ENCODE measurements around the gene ATF3. TPM values are rescaled to one million over a fixed set of nuclear protein-coding genes. Genes with fewer than 3 reads are reported as not detected.

ATF3 gene
- total and polyA plus RNA-seq, 4 donors: 5.3 to 18.3 (median 6.0) TPM

DNA sequence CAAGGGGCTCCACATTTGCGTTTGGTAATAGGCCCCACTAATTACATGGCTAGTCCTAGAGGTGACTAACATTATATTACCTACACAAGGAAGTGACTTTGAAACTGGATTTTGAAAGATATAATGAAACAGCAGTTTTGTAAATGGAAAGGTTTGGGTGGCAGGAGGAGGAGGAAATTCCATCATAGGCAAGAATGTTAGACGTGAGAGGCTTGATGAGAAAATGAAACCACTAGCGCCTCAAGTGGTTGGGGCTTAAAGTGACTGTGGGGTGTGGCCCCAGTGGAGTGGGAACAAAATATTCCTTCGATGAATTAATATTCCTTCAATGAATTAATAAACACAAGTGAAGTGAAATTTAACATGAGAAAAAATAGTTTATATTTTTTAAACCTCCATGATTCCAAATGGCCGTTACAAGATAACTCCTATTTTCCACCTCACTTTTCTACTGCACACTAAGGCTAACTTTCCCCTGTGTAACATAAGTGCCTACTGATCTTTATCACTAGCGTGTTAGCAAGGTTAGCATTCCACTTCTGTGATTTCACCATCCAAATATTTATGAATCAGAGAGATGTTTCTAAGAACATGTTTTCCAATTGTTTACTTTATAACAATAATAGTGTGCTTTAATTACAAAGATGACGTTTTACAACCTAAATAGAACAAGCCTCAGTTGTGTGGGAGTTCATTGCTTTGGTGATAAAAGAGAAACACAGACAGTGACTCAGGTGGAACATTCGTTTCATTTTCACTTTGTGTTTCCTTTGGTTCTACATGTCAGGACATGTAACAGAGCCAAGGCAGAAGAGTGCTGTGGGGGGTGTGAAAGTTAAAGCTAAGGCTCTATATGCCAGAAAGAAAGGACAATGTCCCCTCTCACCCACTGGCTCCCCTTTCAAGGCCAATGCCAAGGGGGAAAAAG lies 12.5 kb upstream of the ATF3 start:
- no peaks in the 10 kb centered on the region for H3K27me3 ChIP-seq (ENCODE audit: control insufficient read depth, insufficient read depth, low read length)
- no peak for DNase-seq (ENCODE audit: low read depth in 4 of 6, low spot score in 6 of 6)
- no CpG with 5 or more reads among the region's 8 CpGs for WGBS (ENCODE audit: insufficient coverage)
- no peaks in the 10 kb centered on the region for H3K9me3 ChIP-seq (ENCODE audit: control insufficient read depth, insufficient read depth, low read length)
- H3K4me1 ChIP-seq (ENCODE audit: control insufficient read depth, insufficient read depth, low read length): peaks cover 4% of the 10 kb centered on the region
- H3K27ac ChIP-seq (ENCODE audit: low read depth, low read length): no peak overlapping the region
- no peak overlapping the region for H3K4me3 ChIP-seq (ENCODE audit: low read depth, low read length)
- no peaks in the 10 kb centered on the region for H3K36me3 ChIP-seq (ENCODE audit: control insufficient read depth, insufficient read depth, low read length)

- no peaks in the 10 kb centered on the region for H3K36me3 ChIP-seq (ENCODE audit: control insufficient read depth, insufficient read depth, low read length)
- no peaks in the 10 kb centered on the region for H3K27me3 ChIP-seq (ENCODE audit: control insufficient read depth, insufficient read depth, low read length)
- H3K4me1 ChIP-seq (ENCODE audit: control insufficient read depth, insufficient read depth, low read length): peaks cover 4% of the 10 kb centered on the region
- 100% methylated on average over 1 of the region's 3 CpGs for WGBS (ENCODE audit: insufficient coverage)
- DNase-seq (ENCODE audit: low read depth in 4 of 6, low spot score in 6 of 6): no peak
- no peak overlapping the region for H3K4me3 ChIP-seq (ENCODE audit: low read depth, low read length)
- H3K27ac ChIP-seq (ENCODE audit: low read depth, low read length): no peak overlapping the region
- no peaks in the 10 kb centered on the region for H3K9me3 ChIP-seq (ENCODE audit: control insufficient read depth, insufficient read depth, low read length)
Observed at GRCh38 chr1:212596798-212597197, 11.8 kb upstream of the ATF3 start.

- Histone ChIP-seq H3K9me3 (ENCODE audit: control insufficient read depth, insufficient read depth, low read length) (no peaks in the 10 kb centered on the region), H3K4me3 (ENCODE audit: low read depth, low read length) (no peak overlapping the region), H3K27ac (ENCODE audit: low read depth, low read length) (no peak overlapping the region), H3K36me3 (ENCODE audit: control insufficient read depth, insufficient read depth, low read length) (no peaks in the 10 kb centered on the region), H3K4me1 (ENCODE audit: control insufficient read depth, insufficient read depth, low read length) (peaks cover 4% of the 10 kb centered on the region), H3K27me3 (ENCODE audit: control insufficient read depth, insufficient read depth, low read length) (peaks cover 6% of the 10 kb centered on the region)
- no peak for DNase-seq (ENCODE audit: low read depth in 4 of 6, low spot score in 6 of 6)
- WGBS (ENCODE audit: insufficient coverage): no CpG with 5 or more reads among the region's 4 CpGs
Observed at GRCh38 chr1:212597487-212597886, 11.1 kb upstream of the ATF3 start.

- WGBS (ENCODE audit: insufficient coverage): 77% methylated on average over 8 of the region's 11 CpGs
Observed at GRCh38 chr1:212600071-212600915, 8.3 kb upstream of the ATF3 start.

GRCh38 chr1:212600980-212601379 lies 7.6 kb upstream of the ATF3 start:
- H3K4me3 ChIP-seq (ENCODE audit: low read depth, low read length): no peak overlapping the region
- WGBS (ENCODE audit: insufficient coverage): 100% methylated on average over 1 of the region's 2 CpGs
- no peaks in the 10 kb centered on the region for H3K36me3 ChIP-seq (ENCODE audit: control insufficient read depth, insufficient read depth, low read length)
- peaks cover 34% of the 10 kb centered on the region for H3K27me3 ChIP-seq (ENCODE audit: control insufficient read depth, insufficient read depth, low read length)
- DNase-seq (ENCODE audit: low read depth in 4 of 6, low spot score in 6 of 6): no peak
- no peaks in the 10 kb centered on the region for H3K4me1 ChIP-seq (ENCODE audit: control insufficient read depth, insufficient read depth, low read length)
- no peak overlapping the region for H3K27ac ChIP-seq (ENCODE audit: low read depth, low read length)
- H3K9me3 ChIP-seq (ENCODE audit: control insufficient read depth, insufficient read depth, low read length): no peaks in the 10 kb centered on the region

More at GRCh38 chr1:212600071-212600915, 8.3 kb upstream of the ATF3 start:
- Histone ChIP-seq H3K27me3 (ENCODE audit: control insufficient read depth, insufficient read depth, low read length) (peaks cover 27% of the 10 kb centered on the region), H3K36me3 (ENCODE audit: control insufficient read depth, insufficient read depth, low read length) (no peaks in the 10 kb centered on the region), H3K9me3 (ENCODE audit: control insufficient read depth, insufficient read depth, low read length) (no peaks in the 10 kb centered on the region), H3K27ac (ENCODE audit: low read depth, low read length) (no peak overlapping the region), H3K4me1 (ENCODE audit: control insufficient read depth, insufficient read depth, low read length) (peaks cover 1% of the 10 kb centered on the region), H3K4me3 (ENCODE audit: low read depth, low read length) (no peak overlapping the region)
- no peak for DNase-seq (ENCODE audit: low read depth in 4 of 6, low spot score in 6 of 6)

DNA sequence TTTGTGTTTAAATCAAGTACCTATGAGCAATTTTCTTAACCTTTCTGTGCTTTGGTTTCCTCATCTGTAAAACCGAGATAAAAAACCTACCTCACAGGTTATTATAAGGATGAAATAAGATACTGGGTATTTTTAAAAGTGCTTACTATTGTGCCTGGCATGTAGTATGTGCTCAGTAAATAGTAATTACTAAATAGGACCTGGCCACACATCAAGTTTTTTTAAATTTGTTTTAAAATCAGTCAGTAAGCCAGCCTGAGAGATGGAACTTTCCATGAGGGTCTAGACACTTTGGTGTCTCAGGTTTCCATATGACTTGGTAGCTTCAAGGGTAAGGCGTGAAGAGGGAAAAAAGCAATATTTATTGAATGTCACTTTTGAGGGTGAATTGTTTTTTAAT lies 7.0 kb upstream of the ATF3 start:
- no peaks in the 10 kb centered on the region for H3K36me3 ChIP-seq (ENCODE audit: control insufficient read depth, insufficient read depth, low read length)
- H3K4me3 ChIP-seq (ENCODE audit: low read depth, low read length): no peak overlapping the region
- no peak for DNase-seq (ENCODE audit: low read depth in 4 of 6, low spot score in 6 of 6)
- peaks cover 39% of the 10 kb centered on the region for H3K27me3 ChIP-seq (ENCODE audit: control insufficient read depth, insufficient read depth, low read length)
- H3K27ac ChIP-seq (ENCODE audit: low read depth, low read length): no peak overlapping the region
- 91% methylated on average over 1 of the region's 2 CpGs for WGBS (ENCODE audit: insufficient coverage)
- H3K4me1 ChIP-seq (ENCODE audit: control insufficient read depth, insufficient read depth, low read length): peaks cover 1% of the 10 kb centered on the region
- no peaks in the 10 kb centered on the region for H3K9me3 ChIP-seq (ENCODE audit: control insufficient read depth, insufficient read depth, low read length)

GRCh38 chr1:212605441-212606394 lies 2.8 kb upstream of the ATF3 start:
- Histone ChIP-seq H3K4me3 (ENCODE audit: low read depth, low read length) (no peak overlapping the region), H3K27me3 (ENCODE audit: control insufficient read depth, insufficient read depth, low read length) (peaks cover 70% of the 10 kb centered on the region), H3K27ac (ENCODE audit: low read depth, low read length) (no peak overlapping the region), H3K4me1 (ENCODE audit: control insufficient read depth, insufficient read depth, low read length) (peaks cover 32% of the 10 kb centered on the region), H3K36me3 (ENCODE audit: control insufficient read depth, insufficient read depth, low read length) (no peaks in the 10 kb centered on the region), H3K9me3 (ENCODE audit: control insufficient read depth, insufficient read depth, low read length) (no peaks in the 10 kb centered on the region)
- WGBS (ENCODE audit: insufficient coverage): 25% methylated on average over 3 of the region's 9 CpGs
- peak in 2 of 6 donors; percentile 15 to 16 for DNase-seq (ENCODE audit: low read depth in 4 of 6, low spot score in 6 of 6)

- peak in 1 of 6 donors; percentile 30 for DNase-seq (ENCODE audit: low read depth in 4 of 6, low spot score in 6 of 6)
- Histone ChIP-seq H3K9me3 (ENCODE audit: control insufficient read depth, insufficient read depth, low read length) (no peaks in the 10 kb centered on the region), H3K27ac (ENCODE audit: low read depth, low read length) (no peak overlapping the region), H3K4me1 (ENCODE audit: control insufficient read depth, insufficient read depth, low read length) (peaks cover 32% of the 10 kb centered on the region), H3K36me3 (ENCODE audit: control insufficient read depth, insufficient read depth, low read length) (no peaks in the 10 kb centered on the region), H3K27me3 (ENCODE audit: control insufficient read depth, insufficient read depth, low read length) (peaks cover 75% of the 10 kb centered on the region), H3K4me3 (ENCODE audit: low read depth, low read length) (peak overlapping the region; percentile 69)
- WGBS (ENCODE audit: insufficient coverage): under 1% methylated on average over 34 of the region's 49 CpGs
Observed at GRCh38 chr1:212606395-212607205, 2.0 kb upstream of the ATF3 start.
